ENCODE measurements around the gene ELAC2. TPM values are rescaled to one million over a fixed set of nuclear protein-coding genes. Genes with fewer than 3 reads are reported as not detected.

Gene ELAC2
- total RNA-seq, 1 donor from 2014 or later: 85.8 TPM

DNA sequence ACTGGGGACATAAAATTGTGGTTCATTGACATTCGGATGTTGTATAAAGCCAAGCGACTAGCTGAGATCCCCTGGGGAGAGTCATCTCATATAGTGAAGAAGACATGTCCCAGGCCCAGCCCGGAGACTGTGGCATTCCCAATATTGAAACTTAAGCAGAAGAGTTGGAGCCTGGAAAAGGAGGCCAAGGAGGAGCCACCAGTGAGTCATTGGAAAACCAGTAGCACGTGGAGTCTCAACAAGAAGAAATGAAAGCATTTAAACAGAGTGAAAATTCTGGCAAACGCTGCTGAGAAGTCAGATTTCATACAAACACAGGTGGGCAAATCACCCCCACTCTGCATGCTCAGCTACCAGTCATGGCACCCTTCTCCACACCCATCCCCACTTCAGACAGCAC lies 9.4 kb upstream of the ELAC2 start:
- H3K27me3 ChIP-seq (ENCODE audit: control insufficient read depth, insufficient read depth, low read length): no peaks in the 10 kb centered on the region
- no peak overlapping the region for H3K4me3 ChIP-seq (ENCODE audit: low read depth, low read length)
- no peak for FAIRE-seq
- no peak for DNase-seq (ENCODE audit: low read depth)
- H3K36me3 ChIP-seq (ENCODE audit: control insufficient read depth, insufficient read depth, low read length): no peaks in the 10 kb centered on the region
- TF ChIP-seq, protein P1, sequence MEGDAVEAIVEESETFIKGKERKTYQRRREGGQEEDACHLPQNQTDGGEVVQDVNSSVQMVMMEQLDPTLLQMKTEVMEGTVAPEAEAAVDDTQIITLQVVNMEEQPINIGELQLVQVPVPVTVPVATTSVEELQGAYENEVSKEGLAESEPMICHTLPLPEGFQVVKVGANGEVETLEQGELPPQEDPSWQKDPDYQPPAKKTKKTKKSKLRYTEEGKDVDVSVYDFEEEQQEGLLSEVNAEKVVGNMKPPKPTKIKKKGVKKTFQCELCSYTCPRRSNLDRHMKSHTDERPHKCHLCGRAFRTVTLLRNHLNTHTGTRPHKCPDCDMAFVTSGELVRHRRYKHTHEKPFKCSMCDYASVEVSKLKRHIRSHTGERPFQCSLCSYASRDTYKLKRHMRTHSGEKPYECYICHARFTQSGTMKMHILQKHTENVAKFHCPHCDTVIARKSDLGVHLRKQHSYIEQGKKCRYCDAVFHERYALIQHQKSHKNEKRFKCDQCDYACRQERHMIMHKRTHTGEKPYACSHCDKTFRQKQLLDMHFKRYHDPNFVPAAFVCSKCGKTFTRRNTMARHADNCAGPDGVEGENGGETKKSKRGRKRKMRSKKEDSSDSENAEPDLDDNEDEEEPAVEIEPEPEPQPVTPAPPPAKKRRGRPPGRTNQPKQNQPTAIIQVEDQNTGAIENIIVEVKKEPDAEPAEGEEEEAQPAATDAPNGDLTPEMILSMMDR (IDR thresholded peaks at IDR 0.05; ENCODE audit: insufficient read depth, low read length, severe bottlenecking): no peak

DNA sequence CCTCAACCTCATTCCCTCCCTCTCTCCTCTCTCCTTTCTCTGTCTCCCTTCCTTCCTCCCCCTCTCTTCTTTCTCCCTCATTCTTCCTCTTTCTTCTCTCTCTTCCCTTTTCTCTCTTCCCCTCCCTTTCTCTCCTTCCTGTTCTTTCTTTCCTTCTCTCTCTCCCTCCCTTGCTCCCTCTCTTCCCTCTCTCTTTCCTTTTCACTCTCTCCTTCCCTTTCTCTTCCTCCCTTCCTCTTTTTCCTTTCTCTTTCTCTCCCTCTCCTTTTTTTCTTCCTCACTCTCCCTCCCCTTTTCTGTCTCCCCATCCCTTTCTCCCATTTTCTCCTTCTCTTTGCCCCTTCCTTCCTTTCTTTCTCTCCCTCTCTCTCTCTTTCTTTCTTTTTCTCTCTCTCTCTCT lies 7.9 kb upstream of the ELAC2 start:
- DNase-seq (ENCODE audit: low read depth): no peak
- Histone ChIP-seq H3K36me3 (ENCODE audit: control insufficient read depth, insufficient read depth, low read length) (no peaks in the 10 kb centered on the region), H3K27me3 (ENCODE audit: control insufficient read depth, insufficient read depth, low read length) (no peaks in the 10 kb centered on the region), H3K4me3 (ENCODE audit: low read depth, low read length) (no peak overlapping the region)
- no peak for FAIRE-seq
- TF ChIP-seq, protein P1 (IDR thresholded peaks at IDR 0.05; ENCODE audit: insufficient read depth, low read length, severe bottlenecking): no peak

DNA sequence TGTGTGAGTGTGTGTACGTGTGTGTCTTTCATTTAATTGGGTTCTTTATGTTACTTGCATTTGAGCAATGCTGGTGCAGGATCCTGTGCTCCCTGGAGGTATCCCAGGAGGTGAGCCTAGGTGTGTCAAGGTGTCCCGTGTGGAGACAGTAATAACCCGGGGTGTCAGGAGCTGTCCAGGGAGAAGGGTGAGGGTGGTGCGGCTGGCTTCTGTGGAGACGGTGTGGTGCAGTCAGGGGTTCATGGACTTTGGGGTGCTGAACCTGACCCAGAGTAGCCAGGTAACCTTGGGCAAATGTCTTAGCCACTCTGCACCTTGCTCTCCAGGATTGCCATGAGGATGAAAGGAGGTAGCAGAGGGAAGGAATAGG lies 7.4 kb upstream of the ELAC2 start:
- Histone ChIP-seq H3K36me3 (ENCODE audit: control insufficient read depth, insufficient read depth, low read length) (no peaks in the 10 kb centered on the region), H3K27me3 (ENCODE audit: control insufficient read depth, insufficient read depth, low read length) (no peaks in the 10 kb centered on the region), H3K4me3 (ENCODE audit: low read depth, low read length) (no peak overlapping the region)
- TF ChIP-seq, protein P1 (IDR thresholded peaks at IDR 0.05; ENCODE audit: insufficient read depth, low read length, severe bottlenecking): no peak
- FAIRE-seq (peak; percentile 13), DNase-seq (ENCODE audit: low read depth) (no peak)

DNA sequence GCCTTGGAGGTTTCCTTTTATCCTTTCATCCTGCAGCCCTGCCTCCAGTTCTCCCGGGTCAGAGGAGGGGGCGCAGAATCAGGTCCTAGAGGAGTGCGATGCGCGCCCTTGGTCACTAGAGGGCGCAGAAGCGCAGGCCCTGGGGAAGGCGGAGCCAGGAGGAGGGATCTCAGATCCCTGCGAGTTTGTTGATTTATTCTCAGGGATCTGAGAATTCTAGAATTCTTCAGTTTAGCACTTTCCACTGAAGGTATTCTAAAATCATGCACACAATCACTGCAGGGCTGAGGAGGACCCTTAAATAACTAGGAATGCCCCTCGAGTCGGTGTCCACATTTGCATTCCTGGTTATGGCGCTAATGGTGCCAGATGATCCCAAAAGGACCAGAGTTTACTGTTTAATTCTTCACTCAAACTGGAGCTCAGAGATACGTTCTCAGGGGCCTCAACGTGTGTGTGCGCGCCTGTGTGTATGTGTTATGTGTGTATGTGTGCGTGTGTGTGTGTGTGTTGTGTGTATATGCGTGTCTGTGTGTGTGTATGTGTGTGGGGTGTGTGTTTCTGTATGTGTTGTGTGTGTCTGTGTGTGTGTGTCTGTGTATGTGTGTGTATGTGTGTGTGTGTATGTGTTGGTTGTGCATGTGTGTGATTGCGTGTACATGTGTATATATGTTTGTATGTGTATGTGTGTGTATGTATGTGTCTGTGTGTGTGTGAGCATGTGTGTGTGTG lies 6.9 kb upstream of the ELAC2 start:
- H3K27me3 ChIP-seq (ENCODE audit: control insufficient read depth, insufficient read depth, low read length): no peaks in the 10 kb centered on the region
- no peaks in the 10 kb centered on the region for H3K36me3 ChIP-seq (ENCODE audit: control insufficient read depth, insufficient read depth, low read length)
- DNase-seq (ENCODE audit: low read depth) (peak; percentile 35), FAIRE-seq (peak; percentile 92)
- no peak overlapping the region for H3K4me3 ChIP-seq (ENCODE audit: low read depth, low read length)
- TF ChIP-seq, protein P1 (IDR thresholded peaks at IDR 0.05; ENCODE audit: insufficient read depth, low read length, severe bottlenecking): peak; percentile 90

DNA sequence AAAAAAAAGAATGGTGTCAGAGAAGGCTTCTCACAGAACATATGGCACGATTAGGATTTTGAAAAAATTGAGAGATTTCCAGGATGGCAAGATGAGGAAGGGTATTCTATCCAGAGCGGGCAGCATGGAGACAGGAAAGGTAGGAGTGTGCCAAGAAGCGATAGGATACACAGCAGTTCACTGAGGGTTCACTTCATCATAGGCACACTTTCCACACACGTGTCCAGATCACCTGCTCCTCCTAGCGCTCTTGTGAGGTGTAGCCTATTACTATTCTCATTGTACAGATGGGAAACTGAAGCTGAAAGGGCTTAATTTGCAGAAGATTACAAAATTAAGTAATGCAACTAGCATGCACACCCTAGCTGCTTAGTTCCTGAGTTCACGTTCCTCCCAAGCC lies 6.2 kb upstream of the ELAC2 start:
- no peak overlapping the region for H3K4me3 ChIP-seq (ENCODE audit: low read depth, low read length)
- TF ChIP-seq, protein P1 (IDR thresholded peaks at IDR 0.05; ENCODE audit: insufficient read depth, low read length, severe bottlenecking): no peak
- H3K36me3 ChIP-seq (ENCODE audit: control insufficient read depth, insufficient read depth, low read length): no peaks in the 10 kb centered on the region
- FAIRE-seq: no peak
- DNase-seq (ENCODE audit: low read depth): no peak
- H3K27me3 ChIP-seq (ENCODE audit: control insufficient read depth, insufficient read depth, low read length): no peaks in the 10 kb centered on the region

All from bronchial epithelial cell (primary cell).